Measurements from ENCODE around the gene APOB. TPM values are rescaled to one million over a fixed set of nuclear protein-coding genes. Genes with fewer than 3 reads are reported as not detected.

The APOB gene
- total and polyA plus RNA-seq, 2 of the 8 experiments (the other 6 are each of a cell fraction or from before 2014, with no cell fraction given) = 0.15 to 0.61 TPM

DNA sequence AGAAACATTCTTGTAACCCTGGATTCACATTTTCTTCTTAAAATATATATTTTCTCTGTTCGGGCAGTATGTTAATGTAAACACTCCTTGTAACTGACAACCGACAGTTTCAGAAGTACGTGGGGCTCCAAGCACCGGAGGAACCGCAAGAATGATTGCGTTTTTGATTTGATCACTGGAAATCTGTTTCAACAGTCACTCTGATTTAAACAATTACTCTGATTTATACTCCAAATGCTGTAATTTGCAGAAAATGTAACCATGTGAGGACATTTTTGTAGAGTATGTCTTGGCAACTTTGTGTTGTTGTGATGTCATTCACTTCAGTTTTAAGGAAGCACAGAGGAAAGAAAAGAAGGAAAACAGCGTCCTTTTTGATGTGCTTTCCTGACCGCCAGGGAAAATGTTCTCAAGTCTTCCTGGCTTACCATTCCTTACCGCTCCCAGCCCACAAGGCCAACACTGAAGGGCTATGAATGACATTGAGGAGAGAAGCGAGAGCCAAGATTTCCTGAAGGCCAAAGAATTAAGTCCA is 77.7 kb downstream of the APOB start (continued):
- no peak for TF ChIP-seq HDAC2 (IDR thresholded peaks at IDR 0.05; ENCODE audit: borderline replicate concordance in 1 of 2, low read depth in 2 of 2, low read length in 2 of 2)
- TF ChIP-seq HDAC6 (IDR thresholded peaks at IDR 0.05; ENCODE audit: low read depth, low read length) = no peak
- TF ChIP-seq TAF1 (IDR thresholded peaks at IDR 0.05; ENCODE audit: low read depth, low read length) = no peak
- TF ChIP-seq EGR1 (IDR thresholded peaks at IDR 0.05; ENCODE audit: borderline replicate concordance, low read depth, low read length) = no peak
- no peak for TF ChIP-seq KDM1A (IDR thresholded peaks at IDR 0.05; ENCODE audit: borderline replicate concordance, low read length)

All from H1 (cell line).